ENCODE data around the gene LRRC38.

GRCh38 chr1:13538832-13539231, 25.0 kb upstream of the LRRC38 start:
- TF ChIP-seq TCF7 (IDR thresholded peaks at IDR 0.05; ENCODE audit: low read depth) (no peak), ZNF335 (CRISPR knock-in tag; IDR thresholded peaks at IDR 0.05) (no peak), ATF4 (CRISPR knock-in tag; IDR thresholded peaks at IDR 0.05) (no peak), ZNF121 (CRISPR knock-in tag; IDR thresholded peaks at IDR 0.05) (no peak), BRCA1 (CRISPR knock-in tag; IDR thresholded peaks at IDR 0.05) (no peak), ARNT2 (CRISPR knock-in tag; IDR thresholded peaks at IDR 0.05; ENCODE audit: low read depth) (no peak), MAFK (conservative IDR thresholded peaks at IDR 0.05 in 1 of 2, IDR thresholded peaks at IDR 0.05 in 1 of 2; ENCODE audit: low read length in 2 of 2) (no peak), MAX (IDR thresholded peaks at IDR 0.05) (no peak)
- TF ChIP-seq, protein P1, sequence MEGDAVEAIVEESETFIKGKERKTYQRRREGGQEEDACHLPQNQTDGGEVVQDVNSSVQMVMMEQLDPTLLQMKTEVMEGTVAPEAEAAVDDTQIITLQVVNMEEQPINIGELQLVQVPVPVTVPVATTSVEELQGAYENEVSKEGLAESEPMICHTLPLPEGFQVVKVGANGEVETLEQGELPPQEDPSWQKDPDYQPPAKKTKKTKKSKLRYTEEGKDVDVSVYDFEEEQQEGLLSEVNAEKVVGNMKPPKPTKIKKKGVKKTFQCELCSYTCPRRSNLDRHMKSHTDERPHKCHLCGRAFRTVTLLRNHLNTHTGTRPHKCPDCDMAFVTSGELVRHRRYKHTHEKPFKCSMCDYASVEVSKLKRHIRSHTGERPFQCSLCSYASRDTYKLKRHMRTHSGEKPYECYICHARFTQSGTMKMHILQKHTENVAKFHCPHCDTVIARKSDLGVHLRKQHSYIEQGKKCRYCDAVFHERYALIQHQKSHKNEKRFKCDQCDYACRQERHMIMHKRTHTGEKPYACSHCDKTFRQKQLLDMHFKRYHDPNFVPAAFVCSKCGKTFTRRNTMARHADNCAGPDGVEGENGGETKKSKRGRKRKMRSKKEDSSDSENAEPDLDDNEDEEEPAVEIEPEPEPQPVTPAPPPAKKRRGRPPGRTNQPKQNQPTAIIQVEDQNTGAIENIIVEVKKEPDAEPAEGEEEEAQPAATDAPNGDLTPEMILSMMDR (CRISPR knock-in tag; IDR thresholded peaks at IDR 0.05): no peak

Data from HepG2 (cell line).